SK-N-MC (cell line): ENCODE data around the gene FMN2.

Source experiments
- EZH2 ChIP-seq: fragments of 200-600 bp; sonication (generic); IDR thresholded peaks from one replicate; pipeline ENCODE4 v1.6.1; 2017; ENCODE audit warnings: antibody characterized with exemption
- FOXP2 ChIP-seq: optimal IDR thresholded peaks from 2 replicates; pipeline ENCODE3; 2011; ENCODE audit warnings: mild to moderate bottlenecking, moderate library complexity; ENCODE audit not compliant: insufficient read depth; ENCODE audit errors: extremely low read length, control extremely low read depth
- POLR2AphosphoS5 ChIP-seq: IDR thresholded peaks from 2 replicates; pipeline ENCODE4 v1.6.1; 2012; ENCODE audit warnings: mild to moderate bottlenecking, low read depth, low read length, borderline replicate concordance

DNA sequence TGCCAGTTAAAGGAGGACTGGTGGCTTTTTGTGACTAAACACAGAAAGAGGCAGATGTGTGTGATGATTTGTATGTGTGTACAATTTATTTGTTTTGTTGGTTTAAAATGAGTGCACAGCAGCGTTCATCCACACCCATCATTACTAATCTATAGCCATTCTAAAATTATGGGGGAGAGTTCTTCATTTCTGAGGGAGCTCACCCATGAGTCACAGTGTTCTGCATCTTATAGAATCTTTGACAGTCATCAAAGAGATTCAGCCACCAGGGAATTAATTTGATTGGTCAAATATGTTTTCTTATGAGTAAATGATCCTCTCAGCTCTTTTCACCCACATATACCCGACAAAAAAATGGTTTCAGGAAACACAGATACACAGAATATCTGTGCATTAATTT is 372.4 kb downstream of the FMN2 start:
- TF ChIP-seq POLR2AphosphoS5: no peak
- no peak for TF ChIP-seq EZH2
- no peak for TF ChIP-seq FOXP2
